Sciatic nerve (tissue), 2 donors: Measurements from ENCODE around the gene RBFOX2. TPM values are rescaled to one million over a fixed set of nuclear protein-coding genes. Genes with fewer than 3 reads are reported as not detected.

ENCODE experiments used
- ATAC-seq: fragments of 200-7000 bp; cut with Tn5 transposase; one replicate; pipeline ENCODE4 v1.9.1; 2020; ENCODE audit warnings: mild to moderate bottlenecking, moderate library complexity
- DNase-seq: peaks from one replicate; pipeline ENCODE4 v3.0.0-alpha.2; 2020; ENCODE audit warnings: low spot score
- intact Hi-C: fragments of 100-400 bp; cut with DNase I; formaldehyde crosslinking; loops from one replicate; pipeline ENCODE4 v1.14.2; 2022
- total RNA-seq: library from RNA; stranded (reverse); fragmentation: NEBNext Ultra II Directional; extraction: Animal tissue kit (Norgen Biotek cat#: 25700); gene quantifications from one replicate; pipeline ENCODE4 v1.2.1, GENCODE V29; 2021
- donor health status: DM: no; HTN: no; CAD: no.
- donor health status: DM: no; HTN: no; CAD: no.

The RBFOX2 gene
- total RNA-seq, 1 donor from 2014 or later: 77.7 TPM

GRCh38 chr22:35891442-35891841 lies 137.2 kb downstream of the RBFOX2 start:
- no peak for ATAC-seq
- intact Hi-C loops: no loop called here
- no peak for DNase-seq

DNA sequence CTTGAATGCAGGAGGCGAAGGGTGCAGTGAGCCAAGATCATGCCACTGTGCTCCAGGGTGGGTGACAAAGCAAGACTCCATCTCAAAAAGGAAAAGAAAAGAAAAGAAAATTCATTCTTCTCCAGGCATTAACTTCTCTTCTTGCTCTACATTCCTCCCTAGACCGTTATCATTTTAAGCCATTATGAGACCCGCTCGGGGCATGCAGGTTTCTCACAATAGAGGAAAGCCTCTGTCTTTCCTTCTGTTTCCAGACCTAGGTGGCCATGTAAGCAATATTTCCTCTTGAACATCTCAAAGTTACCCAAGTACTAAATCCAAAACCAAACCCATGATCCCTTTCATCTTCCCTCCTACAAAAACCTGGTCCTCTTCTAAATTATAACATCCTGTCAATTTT lies 139.6 kb downstream of the RBFOX2 start:
- ATAC-seq: no peak
- intact Hi-C loops: no loop called here
- DNase-seq: no peak

DNA sequence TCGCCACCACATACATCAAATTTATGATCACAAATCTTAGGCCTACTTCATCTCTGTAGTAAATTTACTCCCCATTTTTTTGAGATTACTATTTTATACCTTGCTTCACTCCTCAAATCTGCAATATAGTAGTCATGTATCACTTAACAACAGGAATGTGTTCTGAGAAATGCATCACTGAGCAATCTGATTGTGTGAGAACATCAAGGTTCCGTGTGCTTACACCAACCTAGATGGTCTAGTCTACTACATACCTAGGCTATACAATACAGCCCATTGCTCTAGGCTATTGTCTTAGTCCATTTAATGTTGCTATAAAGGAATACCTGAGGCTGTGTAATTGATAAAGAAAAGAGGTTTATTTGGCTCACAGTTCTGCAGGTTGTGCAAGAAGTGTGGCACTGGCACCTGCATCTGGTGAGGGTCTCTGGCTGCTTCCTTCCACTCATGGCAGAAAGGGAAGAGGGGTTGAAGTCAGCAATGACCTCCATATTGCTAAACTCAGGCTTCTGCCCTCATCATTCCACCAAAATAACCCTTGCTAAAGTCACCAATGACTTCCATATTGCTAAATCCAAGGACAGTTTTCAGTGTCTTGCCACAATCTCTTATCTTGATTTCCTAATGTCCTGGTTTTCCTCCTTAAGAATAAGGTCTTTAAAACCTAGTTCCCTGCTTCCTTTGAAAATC lies 140.3 kb downstream of the RBFOX2 start:
- DNase-seq (no peak), ATAC-seq (no peak)
- intact Hi-C loops: no loop called here

- intact Hi-C loops: no loop called here
- DNase-seq: no peak
- ATAC-seq: no peak
These were observed 141.2 kb downstream of the RBFOX2 start for GRCh38 chr22:35887296-35887875.

DNA sequence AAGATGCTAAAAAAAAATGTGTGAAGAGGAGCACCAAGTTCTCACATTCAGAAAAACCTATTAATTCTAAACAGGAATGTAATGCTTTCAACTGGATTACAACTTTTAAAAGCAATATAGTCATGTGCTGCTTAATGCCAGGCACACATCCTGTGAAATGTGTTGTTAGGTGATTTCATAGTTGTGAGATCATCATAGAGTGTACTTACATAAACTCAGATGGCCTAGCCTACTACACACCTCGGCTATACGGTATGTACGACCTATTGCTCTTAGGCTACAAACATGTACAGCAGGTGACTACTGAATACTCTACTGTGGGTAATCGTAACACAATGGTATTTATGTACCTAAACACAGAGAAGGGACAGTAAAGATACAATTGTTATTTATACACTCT lies 142.3 kb downstream of the RBFOX2 start:
- intact Hi-C loops: no loop called here
- no peak for ATAC-seq
- DNase-seq: no peak

- ATAC-seq (no peak), DNase-seq (no peak)
- intact Hi-C loops: no loop called here
These were observed 144.1 kb downstream of the RBFOX2 start for GRCh38 chr22:35884529-35884928.

GRCh38 chr22:35883031-35883620 lies 145.5 kb downstream of the RBFOX2 start:
- ATAC-seq (peak; percentile 28), DNase-seq (no peak)
- intact Hi-C loops: no loop called here

GRCh38 chr22:35882211-35883030 lies 146.2 kb downstream of the RBFOX2 start:
- ATAC-seq: no peak
- intact Hi-C loops: no loop called here
- DNase-seq: no peak

GRCh38 chr22:35879351-35879750 lies 149.3 kb downstream of the RBFOX2 start:
- ATAC-seq (no peak), DNase-seq (no peak)
- intact Hi-C loops: no loop called here

DNA sequence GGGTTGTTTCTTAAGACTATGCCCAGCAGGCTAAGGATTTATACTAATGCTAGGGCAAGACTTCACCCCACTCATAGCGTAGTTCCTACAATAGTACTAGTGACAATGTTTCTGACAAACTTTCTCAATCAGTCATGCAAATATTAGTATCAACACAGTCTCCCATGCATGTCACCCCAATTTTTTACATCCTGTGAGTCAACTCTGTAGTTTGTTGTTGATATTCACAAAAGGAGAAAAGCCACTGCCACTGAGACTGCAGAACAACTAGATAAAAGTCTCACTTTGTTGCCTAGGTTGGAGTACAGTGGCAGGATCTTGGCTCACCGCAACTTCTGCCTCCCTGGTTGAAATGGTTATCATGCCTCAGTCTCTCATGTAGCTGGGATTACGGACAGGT lies 155.2 kb downstream of the RBFOX2 start:
- intact Hi-C loops: no loop called here
- DNase-seq: no peak
- no peak for ATAC-seq

- DNase-seq: no peak
- intact Hi-C loops: no loop called here
- ATAC-seq: peak; percentile 84
These were observed 156.2 kb downstream of the RBFOX2 start for GRCh38 chr22:35872451-35872850.

- DNase-seq (no peak), ATAC-seq (no peak)
- intact Hi-C loops: no loop called here
These were observed 157.9 kb downstream of the RBFOX2 start for GRCh38 chr22:35870517-35871293.

DNA sequence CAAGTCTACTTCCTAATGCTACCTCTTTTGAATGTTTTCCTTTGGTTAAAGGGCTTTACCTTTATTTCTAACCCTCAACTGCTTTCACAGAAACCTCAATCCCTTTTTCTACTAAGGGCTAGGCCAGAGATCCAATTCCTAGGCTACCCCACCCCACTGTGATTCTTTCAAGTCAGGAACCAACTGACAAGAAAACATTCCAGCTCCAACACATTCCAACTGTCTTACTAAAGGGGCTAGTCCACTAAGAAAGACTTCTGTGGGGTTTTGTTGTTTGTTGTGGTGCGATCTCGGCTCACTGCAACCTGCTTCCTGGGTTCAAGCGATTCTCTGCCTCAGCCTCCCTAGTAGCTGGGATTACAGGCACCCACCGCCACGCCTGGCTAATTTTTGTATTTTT lies 159.7 kb downstream of the RBFOX2 start:
- DNase-seq: no peak
- intact Hi-C loops: no loop called here
- no peak for ATAC-seq

DNA sequence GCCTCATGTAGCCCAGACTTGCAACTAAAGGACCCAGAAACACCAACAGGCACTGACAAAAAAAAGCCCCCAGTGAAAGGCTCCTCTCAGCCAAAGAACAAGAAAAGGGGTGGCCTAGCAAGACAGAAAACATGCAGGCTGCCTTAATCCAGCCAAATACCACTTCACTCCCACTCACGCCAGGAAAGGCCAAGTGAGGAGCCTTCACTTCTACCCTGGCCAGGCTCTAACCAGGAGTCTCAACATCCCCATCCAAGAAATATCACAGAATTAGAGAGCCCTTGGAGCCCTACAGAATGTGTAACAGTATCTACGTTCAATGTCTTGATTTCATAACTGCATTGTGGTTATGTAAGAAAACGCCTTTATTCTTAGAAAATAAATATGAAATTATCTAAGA lies 162.0 kb downstream of the RBFOX2 start:
- ATAC-seq (peak; percentile 39), DNase-seq (no peak)
- intact Hi-C loops: no loop called here

DNA sequence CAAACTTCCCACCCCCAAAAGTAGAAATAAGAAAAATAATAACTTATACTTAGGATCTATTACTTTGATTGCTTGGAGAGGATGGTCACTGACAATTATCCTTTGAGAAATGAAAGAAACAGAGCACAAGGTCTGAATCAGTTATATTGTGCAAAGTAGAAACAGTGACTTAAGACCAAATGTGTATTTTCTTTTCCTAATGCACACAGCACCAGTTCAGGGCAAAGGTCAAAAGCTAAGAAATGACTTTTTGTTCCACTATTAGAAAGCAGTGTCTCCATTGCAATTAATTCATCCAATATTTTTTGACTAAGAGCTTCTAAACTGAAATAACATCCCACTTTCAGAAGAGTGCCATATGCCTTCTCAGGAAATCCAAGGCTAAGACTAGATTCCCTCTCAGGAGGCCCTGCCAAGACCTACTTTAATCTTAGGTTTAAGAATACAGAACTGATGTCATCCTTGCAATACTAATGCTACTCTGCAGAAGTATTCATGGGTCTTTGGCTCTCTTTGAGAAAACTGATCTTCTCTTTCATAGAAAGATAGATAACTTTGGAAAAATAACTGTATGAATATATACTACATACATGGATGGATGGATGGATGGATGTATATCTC lies 164.0 kb downstream of the RBFOX2 start:
- intact Hi-C loops: no loop called here
- no peak for ATAC-seq

DNA sequence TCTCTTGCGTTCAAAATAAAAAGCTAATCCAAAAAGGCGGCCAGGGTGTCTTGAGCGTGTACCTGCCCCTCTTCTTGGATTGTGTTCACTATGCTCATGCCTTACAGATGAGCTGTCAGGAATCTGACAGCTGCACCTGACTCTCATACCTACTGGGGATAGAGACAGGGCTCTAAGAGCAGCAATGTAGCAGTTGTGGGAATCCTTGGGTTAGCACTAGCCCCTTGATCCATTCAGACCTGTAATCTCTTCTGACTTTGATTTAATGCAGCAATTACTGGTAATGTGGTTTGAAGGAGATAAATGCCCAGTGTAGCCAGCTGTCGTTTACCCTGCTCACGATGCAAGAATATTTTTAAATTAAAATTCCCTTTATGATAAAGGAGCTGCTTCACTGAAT lies 165.2 kb downstream of the RBFOX2 start:
- ATAC-seq (no peak), DNase-seq (no peak)
- intact Hi-C loops: no loop called here

More for the DNA sequence above, 164.0 kb downstream of the RBFOX2 start:
- no peak for DNase-seq

- ATAC-seq (no peak), DNase-seq (no peak)
- intact Hi-C loops: no loop called here
These were observed 165.9 kb downstream of the RBFOX2 start for GRCh38 chr22:35862697-35863096.

DNA sequence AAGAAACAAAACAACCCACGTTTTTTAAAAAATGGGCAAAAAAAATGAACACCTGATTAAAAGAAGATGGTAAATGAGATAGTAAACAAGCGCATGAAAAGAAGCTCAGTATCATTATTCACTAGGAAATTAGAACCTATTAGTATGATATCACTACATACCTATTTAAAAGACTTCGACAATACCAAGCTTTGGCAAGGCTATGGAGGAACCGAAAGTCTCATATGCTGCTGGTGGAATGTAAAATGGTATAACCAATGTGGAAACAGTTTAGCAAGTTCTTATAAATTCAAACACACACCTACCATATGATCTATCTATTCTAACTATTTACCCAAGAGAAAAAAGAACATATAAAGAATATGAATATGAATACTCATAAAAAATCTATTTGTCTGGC lies 167.2 kb downstream of the RBFOX2 start:
- DNase-seq (no peak), ATAC-seq (no peak)
- intact Hi-C loops: no loop called here

GRCh38 chr22:35860837-35861236 lies 167.8 kb downstream of the RBFOX2 start:
- DNase-seq (no peak), ATAC-seq (no peak)
- intact Hi-C loops: no loop called here
